Measurements from ENCODE around the gene MSMB.
"Not testable (repeated sequence)": the region's sequence is repeated elsewhere in the genome, so short reads cannot be mapped to it uniquely, and the experiment has no call there.

MSMB gene

DNA sequence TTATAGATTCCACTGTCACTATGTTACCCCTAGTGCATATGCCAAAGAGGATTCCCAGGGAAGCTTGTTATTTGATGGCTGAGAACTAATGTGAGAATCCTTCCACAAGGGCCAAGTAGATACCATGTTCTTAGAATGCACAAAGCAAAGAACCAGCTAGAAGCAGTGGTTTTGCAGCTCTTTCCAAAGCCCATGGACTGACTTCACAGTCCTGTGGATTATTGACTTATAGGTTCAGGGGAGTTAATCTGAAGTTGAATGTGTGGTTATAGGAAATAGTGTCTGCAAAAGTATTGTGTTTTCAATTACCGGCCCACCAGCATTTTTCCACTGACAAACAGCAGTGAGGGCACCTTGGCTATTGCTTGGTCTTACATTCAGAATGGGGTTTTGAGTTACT, 45.5 kb downstream of the MSMB start:
- H3K4me3 ChIP-seq (ENCODE audit: low read length) = no peak overlapping the region
- H3K27me3 ChIP-seq (replicated peaks; ENCODE audit: insufficient read depth, low read length) = no peaks in the 10 kb centered on the region
- no peak overlapping the region for H3K9ac ChIP-seq (ENCODE audit: low read length)
- H3F3A ChIP-seq (ENCODE audit: insufficient read depth, low read length) = 0 out of 2 replicates have a peak, but pooled peaks cover 5% of the 10 kb centered on the region
- H3K4me2 ChIP-seq (ENCODE audit: low read depth, low read length) = no peak overlapping the region
- no peak for DNase-seq
- H3K9me2 ChIP-seq (replicated peaks; ENCODE audit: insufficient read depth, low read length) = no peaks in the 10 kb centered on the region
- no peaks in the 10 kb centered on the region for H4K20me1 ChIP-seq (ENCODE audit: insufficient read depth, low read length)
- H3K79me2 ChIP-seq (ENCODE audit: low read length) = peaks cover 31% of the 10 kb centered on the region
- H3K27ac ChIP-seq (ENCODE audit: low read length) = no peak overlapping the region
- H3K4me1 ChIP-seq (ENCODE audit: low read length) = no peaks in the 10 kb centered on the region
- no peaks in the 10 kb centered on the region for H3K9me3 ChIP-seq (replicated peaks; ENCODE audit: insufficient read depth, low read length)
- H3K36me3 ChIP-seq (replicated peaks; ENCODE audit: insufficient read depth, low read length) = peaks cover 11% of the 10 kb centered on the region
- no peak for TF ChIP-seq EZH2phosphoT487 (IDR thresholded peaks at IDR 0.05; ENCODE audit: low read length)
- H2AFZ ChIP-seq (ENCODE audit: low read length) = no peak overlapping the region

DNA sequence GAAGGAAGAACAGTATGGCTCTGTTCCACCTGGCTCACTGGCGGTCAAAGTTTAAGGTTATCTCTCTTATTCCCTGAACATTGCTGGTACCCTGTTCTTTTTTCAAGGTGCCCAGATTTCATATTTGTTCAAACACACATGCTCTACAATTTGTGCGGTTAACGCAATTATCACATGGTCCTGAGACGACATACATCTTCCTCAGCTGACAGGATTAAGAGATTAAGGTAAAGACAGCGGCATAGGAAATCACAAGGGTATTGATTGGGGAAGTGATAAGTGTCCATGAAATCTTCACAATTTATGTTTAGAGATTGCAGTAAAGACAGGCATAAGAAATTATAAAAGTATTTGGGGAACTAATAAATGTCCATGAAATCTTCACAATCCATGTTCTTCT, 46.1 kb downstream of the MSMB start:
- H3F3A ChIP-seq (ENCODE audit: insufficient read depth, low read length); H3K27ac ChIP-seq (ENCODE audit: low read length); H3K27me3 ChIP-seq (replicated peaks; ENCODE audit: insufficient read depth, low read length); H2AFZ ChIP-seq (ENCODE audit: low read length); H3K4me3 ChIP-seq (ENCODE audit: low read length); H4K20me1 ChIP-seq (ENCODE audit: insufficient read depth, low read length); H3K4me2 ChIP-seq (ENCODE audit: low read depth, low read length); H3K9me3 ChIP-seq (replicated peaks; ENCODE audit: insufficient read depth, low read length); H3K9ac ChIP-seq (ENCODE audit: low read length); H3K4me1 ChIP-seq (ENCODE audit: low read length); H3K36me3 ChIP-seq (replicated peaks; ENCODE audit: insufficient read depth, low read length); H3K9me2 ChIP-seq (replicated peaks; ENCODE audit: insufficient read depth, low read length); DNase-seq: not testable (repeated sequence)
- peaks cover 31% of the 10 kb centered on the region for H3K79me2 ChIP-seq (ENCODE audit: low read length)

DNA sequence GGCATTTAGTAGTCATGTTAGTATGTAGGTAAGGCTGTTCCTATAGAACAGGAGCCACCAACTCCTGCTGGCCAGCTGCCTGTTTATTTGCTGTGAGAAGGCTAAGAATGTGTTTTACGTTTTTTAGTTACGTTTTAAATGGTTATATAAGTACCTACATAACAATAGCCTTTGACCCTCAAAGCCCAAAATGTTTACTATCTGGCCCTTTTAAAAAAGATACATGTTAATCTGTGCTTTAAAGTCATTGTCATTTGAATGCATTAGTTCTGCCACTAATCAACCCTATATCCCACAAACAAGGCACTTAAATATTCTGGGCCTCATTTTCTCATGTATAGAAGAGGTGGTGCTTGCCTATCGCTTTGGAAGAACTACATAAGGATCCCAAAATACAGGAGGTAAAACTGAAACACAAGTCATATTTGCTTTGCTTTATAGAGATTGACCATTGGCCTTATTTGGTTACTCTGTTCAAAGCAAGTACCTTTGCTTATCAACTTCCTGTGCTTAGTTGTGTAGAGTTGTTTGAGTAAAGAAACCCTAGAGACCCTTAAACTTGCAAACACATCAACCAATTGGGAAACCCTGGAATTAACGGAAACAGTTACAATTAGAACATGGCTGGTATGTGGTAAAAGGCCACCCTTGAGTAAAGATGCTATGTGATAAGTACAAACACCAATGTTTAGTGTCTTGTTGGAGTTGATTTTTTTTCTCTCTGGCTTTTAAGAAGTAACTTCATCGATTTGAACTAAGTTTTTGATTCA, 47.9 kb downstream of the MSMB start:
- no peak for DNase-seq
- Histone ChIP-seq H3K27ac (ENCODE audit: low read length) (no peak overlapping the region), H3K9me2 (replicated peaks; ENCODE audit: insufficient read depth, low read length) (no peaks in the 10 kb centered on the region), H3K36me3 (replicated peaks; ENCODE audit: insufficient read depth, low read length) (peaks cover 4% of the 10 kb centered on the region; the same call in 1 of the 2 replicates), H4K20me1 (ENCODE audit: insufficient read depth, low read length) (no peaks in the 10 kb centered on the region), H3K4me2 (ENCODE audit: low read depth, low read length) (no peak overlapping the region), H3F3A (ENCODE audit: insufficient read depth, low read length) (0 out of 2 replicates have a peak, but pooled peaks cover 5% of the 10 kb centered on the region), H3K4me3 (ENCODE audit: low read length) (no peak overlapping the region), H3K4me1 (ENCODE audit: low read length) (no peaks in the 10 kb centered on the region), H3K79me2 (ENCODE audit: low read length) (peaks cover 26% of the 10 kb centered on the region), H3K9me3 (replicated peaks; ENCODE audit: insufficient read depth, low read length) (no peaks in the 10 kb centered on the region), H3K27me3 (replicated peaks; ENCODE audit: insufficient read depth, low read length) (no peaks in the 10 kb centered on the region), H3K9ac (ENCODE audit: low read length) (no peak overlapping the region), H2AFZ (ENCODE audit: low read length) (no peak overlapping the region)
- TF ChIP-seq, protein P1, sequence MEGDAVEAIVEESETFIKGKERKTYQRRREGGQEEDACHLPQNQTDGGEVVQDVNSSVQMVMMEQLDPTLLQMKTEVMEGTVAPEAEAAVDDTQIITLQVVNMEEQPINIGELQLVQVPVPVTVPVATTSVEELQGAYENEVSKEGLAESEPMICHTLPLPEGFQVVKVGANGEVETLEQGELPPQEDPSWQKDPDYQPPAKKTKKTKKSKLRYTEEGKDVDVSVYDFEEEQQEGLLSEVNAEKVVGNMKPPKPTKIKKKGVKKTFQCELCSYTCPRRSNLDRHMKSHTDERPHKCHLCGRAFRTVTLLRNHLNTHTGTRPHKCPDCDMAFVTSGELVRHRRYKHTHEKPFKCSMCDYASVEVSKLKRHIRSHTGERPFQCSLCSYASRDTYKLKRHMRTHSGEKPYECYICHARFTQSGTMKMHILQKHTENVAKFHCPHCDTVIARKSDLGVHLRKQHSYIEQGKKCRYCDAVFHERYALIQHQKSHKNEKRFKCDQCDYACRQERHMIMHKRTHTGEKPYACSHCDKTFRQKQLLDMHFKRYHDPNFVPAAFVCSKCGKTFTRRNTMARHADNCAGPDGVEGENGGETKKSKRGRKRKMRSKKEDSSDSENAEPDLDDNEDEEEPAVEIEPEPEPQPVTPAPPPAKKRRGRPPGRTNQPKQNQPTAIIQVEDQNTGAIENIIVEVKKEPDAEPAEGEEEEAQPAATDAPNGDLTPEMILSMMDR (IDR thresholded peaks at IDR 0.05; ENCODE audit: low read length) = no peak
- TF ChIP-seq EZH2phosphoT487 (IDR thresholded peaks at IDR 0.05; ENCODE audit: low read length) (no peak), EZH2 (optimal IDR thresholded peaks at IDR 0.05; ENCODE audit: low read depth, low read length) (no peak)

DNA sequence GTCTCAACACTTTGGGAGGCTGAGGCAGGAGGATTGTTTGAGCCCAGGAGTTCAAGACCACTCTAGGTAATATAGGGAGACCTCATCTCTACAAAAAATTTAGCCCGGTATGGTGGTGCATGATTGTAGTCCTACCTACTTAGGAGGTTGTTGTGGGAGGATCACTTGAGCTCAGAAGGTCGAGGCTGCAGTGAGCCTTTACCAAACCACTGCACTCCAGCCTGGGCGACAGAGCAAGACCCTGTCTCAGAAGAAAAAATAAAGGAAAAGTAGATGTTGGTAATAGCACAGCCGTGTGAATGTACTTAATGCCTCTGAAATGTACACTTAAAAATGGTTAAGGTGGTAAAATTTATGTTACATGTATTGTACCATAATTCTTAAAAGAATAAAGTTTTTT, 48.5 kb downstream of the MSMB start:
- Histone ChIP-seq H3K4me1 (ENCODE audit: low read length) (no peaks in the 10 kb centered on the region), H3K9ac (ENCODE audit: low read length) (no peak overlapping the region), H2AFZ (ENCODE audit: low read length) (no peak overlapping the region), H3K36me3 (replicated peaks; ENCODE audit: insufficient read depth, low read length) (no peaks in the 10 kb centered on the region), H3K9me3 (replicated peaks; ENCODE audit: insufficient read depth, low read length) (no peaks in the 10 kb centered on the region), H3K4me3 (ENCODE audit: low read length) (no peak overlapping the region), H3K27ac (ENCODE audit: low read length) (no peak overlapping the region), H3K9me2 (replicated peaks; ENCODE audit: insufficient read depth, low read length) (no peaks in the 10 kb centered on the region), H3K4me2 (ENCODE audit: low read depth, low read length) (no peak overlapping the region), H3K79me2 (ENCODE audit: low read length) (peaks cover 22% of the 10 kb centered on the region), H4K20me1 (ENCODE audit: insufficient read depth, low read length) (no peaks in the 10 kb centered on the region), H3F3A (ENCODE audit: insufficient read depth, low read length) (0 out of 2 replicates have a peak, but pooled peaks cover 5% of the 10 kb centered on the region), H3K27me3 (replicated peaks; ENCODE audit: insufficient read depth, low read length) (no peaks in the 10 kb centered on the region)
- no peak for TF ChIP-seq EZH2 (optimal IDR thresholded peaks at IDR 0.05; ENCODE audit: low read depth, low read length)
- DNase-seq = no peak

DNA sequence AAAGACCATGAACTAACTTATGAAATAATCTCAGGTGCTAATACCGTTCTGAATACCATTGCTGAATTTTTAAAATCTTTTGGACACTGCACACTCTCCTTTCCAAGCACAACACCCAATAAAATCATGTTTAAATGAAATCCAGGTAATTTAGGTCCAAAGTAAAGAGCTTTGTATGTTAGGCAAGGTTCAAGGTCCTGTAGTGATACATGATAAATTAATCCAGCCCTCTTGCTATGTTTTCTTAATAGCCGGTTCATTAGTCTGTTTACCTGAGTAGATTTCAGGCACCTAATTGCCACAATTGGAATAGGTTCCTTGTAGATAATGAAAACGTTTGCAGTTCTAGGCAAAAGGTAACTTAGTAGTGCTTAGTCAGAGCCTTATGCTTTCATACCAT, 60.5 kb downstream of the MSMB start:
- not testable (repeated sequence) for H3K4me2 ChIP-seq (ENCODE audit: low read depth, low read length); H4K20me1 ChIP-seq (ENCODE audit: insufficient read depth, low read length); H3K4me1 ChIP-seq (ENCODE audit: low read length); H3K27ac ChIP-seq (ENCODE audit: low read length); H3K9me2 ChIP-seq (replicated peaks; ENCODE audit: insufficient read depth, low read length); DNase-seq; H3K9me3 ChIP-seq (replicated peaks; ENCODE audit: insufficient read depth, low read length); H3K36me3 ChIP-seq (replicated peaks; ENCODE audit: insufficient read depth, low read length); H3K27me3 ChIP-seq (replicated peaks; ENCODE audit: insufficient read depth, low read length); H2AFZ ChIP-seq (ENCODE audit: low read length); H3K4me3 ChIP-seq (ENCODE audit: low read length); H3F3A ChIP-seq (ENCODE audit: insufficient read depth, low read length); H3K9ac ChIP-seq (ENCODE audit: low read length)
- H3K79me2 ChIP-seq (ENCODE audit: low read length) = peaks cover 26% of the 10 kb centered on the region

GRCh38 chr10:45984473-45984872, 61.6 kb downstream of the MSMB start:
- H3K9me2 ChIP-seq (replicated peaks; ENCODE audit: insufficient read depth, low read length); H3K4me3 ChIP-seq (ENCODE audit: low read length); H3F3A ChIP-seq (ENCODE audit: insufficient read depth, low read length); H3K9ac ChIP-seq (ENCODE audit: low read length); H3K4me1 ChIP-seq (ENCODE audit: low read length); H3K4me2 ChIP-seq (ENCODE audit: low read depth, low read length); H4K20me1 ChIP-seq (ENCODE audit: insufficient read depth, low read length); H3K9me3 ChIP-seq (replicated peaks; ENCODE audit: insufficient read depth, low read length); H3K27ac ChIP-seq (ENCODE audit: low read length); DNase-seq; H2AFZ ChIP-seq (ENCODE audit: low read length); H3K27me3 ChIP-seq (replicated peaks; ENCODE audit: insufficient read depth, low read length); H3K36me3 ChIP-seq (replicated peaks; ENCODE audit: insufficient read depth, low read length): not testable (repeated sequence)
- H3K79me2 ChIP-seq (ENCODE audit: low read length) = peaks cover 35% of the 10 kb centered on the region
